Fibroblast of villous mesenchyme (primary cell): ENCODE measurements around the gene IL18RAP. TPM values are rescaled to one million over a fixed set of nuclear protein-coding genes. Genes with fewer than 3 reads are reported as not detected.

Experiments
- DNase-seq: peaks from one replicate; pipeline ENCODE4 v3.0.0-alpha.2; 2010; ENCODE audit warnings: low read depth
- H3K4me3 ChIP-seq: 2 replicates; pipeline ENCODE4 v1.5.1; 2011; ENCODE audit warnings: low read depth, mild to moderate bottlenecking, low read length
- total RNA-seq: library from RNA; depleted of rRNA; stranded (reverse); fragments of >200 nt; gene quantifications from 2 replicates; pipeline ENCODE4 v1.2.3, GENCODE V29; 2012
- TF ChIP-seq, protein P1 (sequence below): IDR thresholded peaks from 2 replicates; pipeline ENCODE4 v1.5.1; 2012; ENCODE audit warnings: low read depth, mild to moderate bottlenecking, low read length; ENCODE audit not compliant: insufficient read depth

The IL18RAP gene
- total RNA-seq, 1 donor, result not detected

DNA sequence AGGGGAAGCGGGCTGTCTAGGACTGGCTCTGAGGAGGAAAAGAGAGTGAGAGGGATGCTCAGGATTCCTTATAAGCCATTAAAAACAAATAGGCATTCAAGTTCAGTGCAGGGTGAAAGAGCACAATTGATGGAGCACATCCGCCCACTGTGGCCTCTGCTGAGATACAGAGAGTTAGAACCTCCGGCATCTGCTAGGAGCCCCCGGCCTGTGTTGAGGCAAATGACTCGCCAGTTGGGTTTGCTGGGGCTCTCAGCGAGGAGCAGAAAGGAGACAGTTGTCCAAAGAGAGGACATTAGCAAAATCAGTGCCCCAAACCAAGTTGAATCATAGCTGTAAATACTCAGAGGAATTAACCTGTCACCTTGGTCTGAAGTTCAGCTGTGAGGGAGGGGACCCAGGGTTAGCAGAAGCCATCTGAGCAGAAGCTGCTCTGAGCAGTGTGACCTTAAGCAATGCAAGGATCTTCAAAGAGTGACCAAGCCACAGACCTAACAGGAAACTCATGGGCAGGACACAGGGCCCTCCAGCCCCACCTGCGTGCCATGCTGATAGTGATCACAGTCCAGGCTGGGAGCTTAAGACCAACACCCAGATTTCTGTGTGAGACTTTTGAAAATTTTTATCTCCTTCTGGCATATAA, 23.3 kb upstream of the IL18RAP start:
- TF ChIP-seq, protein P1, sequence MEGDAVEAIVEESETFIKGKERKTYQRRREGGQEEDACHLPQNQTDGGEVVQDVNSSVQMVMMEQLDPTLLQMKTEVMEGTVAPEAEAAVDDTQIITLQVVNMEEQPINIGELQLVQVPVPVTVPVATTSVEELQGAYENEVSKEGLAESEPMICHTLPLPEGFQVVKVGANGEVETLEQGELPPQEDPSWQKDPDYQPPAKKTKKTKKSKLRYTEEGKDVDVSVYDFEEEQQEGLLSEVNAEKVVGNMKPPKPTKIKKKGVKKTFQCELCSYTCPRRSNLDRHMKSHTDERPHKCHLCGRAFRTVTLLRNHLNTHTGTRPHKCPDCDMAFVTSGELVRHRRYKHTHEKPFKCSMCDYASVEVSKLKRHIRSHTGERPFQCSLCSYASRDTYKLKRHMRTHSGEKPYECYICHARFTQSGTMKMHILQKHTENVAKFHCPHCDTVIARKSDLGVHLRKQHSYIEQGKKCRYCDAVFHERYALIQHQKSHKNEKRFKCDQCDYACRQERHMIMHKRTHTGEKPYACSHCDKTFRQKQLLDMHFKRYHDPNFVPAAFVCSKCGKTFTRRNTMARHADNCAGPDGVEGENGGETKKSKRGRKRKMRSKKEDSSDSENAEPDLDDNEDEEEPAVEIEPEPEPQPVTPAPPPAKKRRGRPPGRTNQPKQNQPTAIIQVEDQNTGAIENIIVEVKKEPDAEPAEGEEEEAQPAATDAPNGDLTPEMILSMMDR, result no peak

DNA sequence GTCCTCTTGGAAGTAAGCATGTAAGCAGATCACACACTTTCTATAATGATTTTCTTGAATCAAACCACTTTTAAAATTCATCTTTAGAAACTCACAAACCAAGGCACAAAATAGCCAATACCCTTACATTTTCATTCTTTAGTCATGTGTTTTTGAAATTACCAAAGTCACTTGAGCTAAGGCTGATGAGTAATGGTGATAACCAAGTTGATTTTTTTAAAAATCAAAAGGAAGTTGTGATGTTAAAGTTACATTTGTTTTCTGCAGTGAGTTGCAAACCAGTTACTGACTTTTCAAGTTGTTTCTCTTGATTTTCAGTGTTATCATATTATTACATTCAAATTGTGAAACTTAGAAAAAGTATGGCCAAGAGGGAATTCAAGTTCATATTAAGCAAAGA, 21.5 kb upstream of the IL18RAP start:
- no peak overlapping the region for H3K4me3 ChIP-seq
- DNase-seq, result no peak
- TF ChIP-seq, protein P1, result no peak

More for the DNA sequence above, 23.3 kb upstream of the IL18RAP start:
- DNase-seq, result no peak
- no peak overlapping the region for H3K4me3 ChIP-seq

DNA sequence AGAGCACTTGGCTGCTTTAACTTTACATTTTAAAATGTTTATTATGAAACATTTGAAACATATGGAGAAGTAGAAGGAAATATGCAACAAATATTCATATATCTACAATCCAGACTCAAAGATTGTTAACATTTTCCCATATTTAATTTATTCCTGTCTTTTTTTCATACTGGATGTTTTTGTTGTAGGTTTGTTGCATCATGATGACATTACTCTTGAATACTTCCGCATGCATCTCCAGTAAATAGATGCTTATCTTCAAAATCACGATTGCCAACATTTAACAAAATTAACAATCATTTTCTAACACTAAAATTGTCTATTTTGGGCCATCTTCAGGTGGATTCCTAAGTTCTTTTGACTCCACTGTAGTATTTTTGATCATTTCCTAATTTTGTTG, 21.1 kb upstream of the IL18RAP start:
- H3K4me3 ChIP-seq, result no peak overlapping the region
- TF ChIP-seq, protein P1, result no peak
- no peak for DNase-seq

DNA sequence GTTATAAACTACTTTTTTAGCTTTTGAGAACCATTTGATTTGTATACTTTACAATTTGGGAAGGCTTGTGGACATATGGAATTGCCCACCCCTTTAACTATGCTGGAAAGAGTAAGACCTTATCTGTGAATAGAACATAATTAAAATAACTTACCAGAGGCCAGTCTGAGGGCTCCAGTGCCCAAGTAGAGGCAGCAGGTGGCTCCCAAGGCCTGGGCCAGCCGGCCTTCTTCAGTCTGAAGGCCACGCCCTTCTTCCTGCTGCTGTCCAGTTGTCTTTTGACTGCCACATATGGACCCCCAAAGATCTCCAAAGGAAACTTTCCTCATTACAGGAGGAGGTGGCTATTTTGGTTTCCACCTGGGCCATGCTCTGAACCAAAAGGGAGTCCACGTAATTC, 12.0 kb upstream of the IL18RAP start:
- TF ChIP-seq, protein P1, result no peak
- H3K4me3 ChIP-seq, result no peak overlapping the region
- DNase-seq, result no peak

DNA sequence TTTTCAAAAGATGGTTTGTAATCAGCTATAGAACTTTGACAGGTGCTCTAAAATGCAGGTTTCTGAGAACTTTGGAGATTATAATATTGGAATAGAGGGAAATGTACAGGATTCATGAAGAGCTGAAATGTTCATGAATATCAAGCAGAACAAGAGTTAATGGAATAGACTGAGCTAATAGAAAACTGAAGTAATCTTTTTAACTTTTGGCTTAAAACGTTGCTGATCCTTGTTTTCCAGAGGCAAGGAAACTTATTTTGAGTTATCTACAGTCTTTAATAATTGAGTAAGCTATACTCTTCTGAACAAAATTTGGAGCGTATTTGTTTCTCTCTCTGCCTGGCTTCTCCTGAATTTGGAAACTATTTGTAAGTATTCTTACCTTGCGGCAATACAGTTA, 10.8 kb upstream of the IL18RAP start:
- TF ChIP-seq, protein P1, result no peak
- no peak for DNase-seq
- no peak overlapping the region for H3K4me3 ChIP-seq

DNA sequence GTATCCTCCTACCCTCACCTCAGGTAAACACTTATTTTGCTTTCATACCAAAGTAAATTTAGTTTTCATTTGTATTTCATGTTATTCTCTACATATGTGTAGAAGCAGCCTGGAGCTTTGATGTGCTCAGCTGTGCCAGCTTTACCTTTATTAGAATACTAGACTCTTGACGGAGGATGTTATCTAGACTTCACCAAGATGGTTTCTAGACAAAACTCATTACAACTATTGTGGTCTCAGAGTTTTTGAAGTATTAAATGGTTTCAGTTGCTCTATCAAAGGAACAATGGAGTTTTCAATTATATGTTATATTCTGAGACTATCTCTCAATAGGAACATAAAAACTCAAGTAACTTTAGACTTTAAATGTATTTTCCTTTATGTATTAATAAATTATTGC, 5.0 kb upstream of the IL18RAP start:
- TF ChIP-seq, protein P1, result no peak
- no peak for DNase-seq
- no peak overlapping the region for H3K4me3 ChIP-seq

DNA sequence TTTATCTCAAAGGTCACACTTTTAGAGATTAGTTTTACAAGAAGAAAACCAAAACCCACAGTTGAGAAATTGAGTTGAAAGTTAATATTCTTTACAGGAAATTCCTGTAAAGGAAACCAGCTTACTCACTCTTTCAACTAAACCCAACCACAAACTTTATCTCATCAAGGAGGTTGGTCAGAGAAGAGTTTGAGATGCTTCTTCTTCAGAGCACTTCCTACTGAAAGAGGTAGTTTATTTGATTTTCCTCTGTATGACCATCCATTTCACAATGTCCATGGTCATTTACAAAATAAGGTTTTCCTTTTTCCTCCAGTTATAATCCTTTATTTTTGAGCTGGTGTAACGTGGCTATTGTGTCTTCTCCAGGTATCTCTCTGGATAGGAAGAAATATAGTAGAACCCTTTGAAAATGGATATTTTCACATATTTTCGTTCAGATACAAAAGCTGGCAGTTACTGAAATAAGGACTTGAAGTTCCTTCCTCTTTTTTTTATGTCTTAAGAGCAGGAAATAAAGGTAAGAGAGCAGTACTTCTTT, 4.5 kb upstream of the IL18RAP start:
- H3K4me3 ChIP-seq, result no peak overlapping the region
- DNase-seq, result peak; percentile 12
- TF ChIP-seq, protein P1, result no peak
